ENCODE data around the gene KRT77.

DNA sequence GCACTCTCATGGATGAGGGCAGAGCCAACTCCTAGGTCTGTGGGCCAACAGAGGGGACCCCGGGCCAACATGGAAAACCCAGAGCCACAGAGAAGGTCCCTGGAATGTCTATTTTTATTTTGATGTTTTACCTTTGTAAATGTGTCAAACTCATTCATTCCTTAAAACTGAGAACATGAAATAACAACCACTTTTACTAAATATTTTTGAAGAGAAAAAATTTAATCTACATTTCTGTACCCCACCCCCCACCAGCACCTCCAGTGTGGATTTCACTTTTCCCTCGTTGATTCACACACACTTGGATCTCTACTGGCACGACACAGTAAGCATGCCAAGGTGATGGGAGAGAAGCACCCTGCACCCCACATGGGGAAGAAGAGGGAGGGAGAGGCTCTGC lies 6.7 kb downstream of the KRT77 start:
- TF ChIP-seq, protein P1, sequence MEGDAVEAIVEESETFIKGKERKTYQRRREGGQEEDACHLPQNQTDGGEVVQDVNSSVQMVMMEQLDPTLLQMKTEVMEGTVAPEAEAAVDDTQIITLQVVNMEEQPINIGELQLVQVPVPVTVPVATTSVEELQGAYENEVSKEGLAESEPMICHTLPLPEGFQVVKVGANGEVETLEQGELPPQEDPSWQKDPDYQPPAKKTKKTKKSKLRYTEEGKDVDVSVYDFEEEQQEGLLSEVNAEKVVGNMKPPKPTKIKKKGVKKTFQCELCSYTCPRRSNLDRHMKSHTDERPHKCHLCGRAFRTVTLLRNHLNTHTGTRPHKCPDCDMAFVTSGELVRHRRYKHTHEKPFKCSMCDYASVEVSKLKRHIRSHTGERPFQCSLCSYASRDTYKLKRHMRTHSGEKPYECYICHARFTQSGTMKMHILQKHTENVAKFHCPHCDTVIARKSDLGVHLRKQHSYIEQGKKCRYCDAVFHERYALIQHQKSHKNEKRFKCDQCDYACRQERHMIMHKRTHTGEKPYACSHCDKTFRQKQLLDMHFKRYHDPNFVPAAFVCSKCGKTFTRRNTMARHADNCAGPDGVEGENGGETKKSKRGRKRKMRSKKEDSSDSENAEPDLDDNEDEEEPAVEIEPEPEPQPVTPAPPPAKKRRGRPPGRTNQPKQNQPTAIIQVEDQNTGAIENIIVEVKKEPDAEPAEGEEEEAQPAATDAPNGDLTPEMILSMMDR (IDR thresholded peaks at IDR 0.05) = no peak
- no peak for TF ChIP-seq POLR2A (IDR thresholded peaks at IDR 0.05)
